KOPT-K1 (cell line): ENCODE measurements around the gene ZFR.
A peak's percentile ranks its signal among the peaks of the same experiment; 100 is the strongest.
"Not testable (repeated sequence)": the region's sequence is repeated elsewhere in the genome, so short reads cannot be mapped to it uniquely, and the experiment has no call there.

Source experiments
- H3K27ac ChIP-seq: fragments of 200-600 bp; sonication (generic); 2 replicates; pipeline ENCODE4 v1.5.1; 2016; ENCODE audit warnings: antibody characterized with exemption, mild to moderate bottlenecking, low read depth, low read length; ENCODE audit not compliant: poor library complexity, severe bottlenecking
- H3K36me3 ChIP-seq: fragments of 200-600 bp; sonication (generic); 2 replicates; pipeline ENCODE4 v1.5.1; 2017; ENCODE audit warnings: antibody characterized with exemption, mild to moderate bottlenecking, low read length, moderate library complexity; ENCODE audit not compliant: insufficient read depth
- H3K9me3 ChIP-seq: fragments of 200-600 bp; sonication (generic); 2 replicates; pipeline ENCODE4 v1.5.1; 2017; ENCODE audit warnings: antibody characterized with exemption, low read length, mild to moderate bottlenecking; ENCODE audit not compliant: insufficient read depth, poor library complexity, severe bottlenecking

Gene ZFR

GRCh38 chr5:32319392-32319791, 125.1 kb downstream of the ZFR start:
- peaks cover 12% of the 10 kb centered on the region for H3K9me3 ChIP-seq
- no peak overlapping the region for H3K27ac ChIP-seq
- no peaks in the 10 kb centered on the region for H3K36me3 ChIP-seq

- no peaks in the 10 kb centered on the region for H3K36me3 ChIP-seq
- peaks cover 7% of the 10 kb centered on the region for H3K9me3 ChIP-seq
- no peak overlapping the region for H3K27ac ChIP-seq
Measured at GRCh38 chr5:32317041-32317440, 127.5 kb downstream of the ZFR start.

- Histone ChIP-seq H3K27ac (no peak overlapping the region), H3K9me3 (no peaks in the 10 kb centered on the region), H3K36me3 (no peaks in the 10 kb centered on the region)
Measured at GRCh38 chr5:32315221-32316014, 129.1 kb downstream of the ZFR start.

- H3K36me3 ChIP-seq, result no peaks in the 10 kb centered on the region
- H3K27ac ChIP-seq, result no peak overlapping the region
- no peaks in the 10 kb centered on the region for H3K9me3 ChIP-seq
Measured at GRCh38 chr5:32314658-32315057, 129.9 kb downstream of the ZFR start.

- not testable (repeated sequence) for H3K27ac ChIP-seq, H3K36me3 ChIP-seq, H3K9me3 ChIP-seq
Measured at GRCh38 chr5:32314152-32314488, 130.4 kb downstream of the ZFR start.

GRCh38 chr5:32312595-32313332, 131.8 kb downstream of the ZFR start, which contains the start of gene MTMR12:
Gene MTMR12, minus strand, starts transcription at chr5:32312939. Its CDS starts 101 bp downstream, at chr5:32312838.
- Histone ChIP-seq H3K27ac (peak within 1 kb of the TSS; percentile 72), H3K36me3 (no peaks in the 10 kb centered on the region), H3K9me3 (no peaks in the 10 kb centered on the region)

GRCh38 chr5:32312197-32312594, 132.3 kb downstream of the ZFR start:
- Histone ChIP-seq H3K27ac (peak overlapping the region; percentile 72), H3K36me3 (no peaks in the 10 kb centered on the region), H3K9me3 (no peaks in the 10 kb centered on the region)

GRCh38 chr5:32311404-32312196, 132.9 kb downstream of the ZFR start:
- Histone ChIP-seq H3K36me3 (no peaks in the 10 kb centered on the region), H3K27ac (peak overlapping the region; percentile 72), H3K9me3 (no peaks in the 10 kb centered on the region)

GRCh38 chr5:32309761-32310160, 134.8 kb downstream of the ZFR start:
- Histone ChIP-seq H3K9me3 (no peaks in the 10 kb centered on the region), H3K36me3 (no peaks in the 10 kb centered on the region), H3K27ac (no peak overlapping the region)

GRCh38 chr5:32308946-32309345, 135.6 kb downstream of the ZFR start:
- no peak overlapping the region for H3K27ac ChIP-seq
- no peaks in the 10 kb centered on the region for H3K9me3 ChIP-seq
- no peaks in the 10 kb centered on the region for H3K36me3 ChIP-seq

GRCh38 chr5:32307769-32308194, 136.8 kb downstream of the ZFR start:
- no peaks in the 10 kb centered on the region for H3K36me3 ChIP-seq
- H3K27ac ChIP-seq, result no peak overlapping the region
- no peaks in the 10 kb centered on the region for H3K9me3 ChIP-seq

- no peak overlapping the region for H3K27ac ChIP-seq
- H3K36me3 ChIP-seq, result no peaks in the 10 kb centered on the region
- H3K9me3 ChIP-seq, result no peaks in the 10 kb centered on the region
Measured at GRCh38 chr5:32304622-32305021, 139.9 kb downstream of the ZFR start.
